Activated CD8-positive, alpha-beta T cell treated with anti-CD3 and anti-CD28 coated beads for 36 hours (primary cell): Measurements from ENCODE around the gene PLEKHN1. TPM values are rescaled to one million over a fixed set of nuclear protein-coding genes. Genes with fewer than 3 reads are reported as not detected.

Experiments used
- ATAC-seq: fragments of 200-7000 bp; cut with Tn5 transposase; one replicate; pipeline ENCODE4 v1.10.0; 2021; ENCODE audit warnings: mild to moderate bottlenecking, moderate library complexity
- CTCF ChIA-PET: fragments of 350-600 bp; sonication (Branson Sonifier 250); formaldehyde crosslinking; loops from one replicate; lab custom pipeline; 2021; ENCODE audit warnings: antibody characterized with exemption; lab: Charles Lee
- POLR2A ChIA-PET: fragments of 350-600 bp; sonication (Branson Sonifier 250); formaldehyde crosslinking; loops from one replicate; lab custom pipeline; 2021; ENCODE audit warnings: antibody characterized with exemption; lab: Charles Lee
- DNase-seq: peaks from one replicate; pipeline ENCODE4 v3.0.0-alpha.2; 2020
- H3K27ac Mint-ChIP-seq: one replicate; pipeline ENCODE4 v1.8.0; 2021; ENCODE audit warnings: mild to moderate bottlenecking, mixed read lengths
- H3K27me3 Mint-ChIP-seq: one replicate; pipeline ENCODE4 v1.8.0; 2021; ENCODE audit warnings: mixed read lengths
- H3K36me3 Mint-ChIP-seq: one replicate; pipeline ENCODE4 v1.8.0; 2021; ENCODE audit warnings: low read depth, mixed read lengths
- H3K4me1 Mint-ChIP-seq: one replicate; pipeline ENCODE4 v1.8.0; 2021; ENCODE audit warnings: low read depth, mixed read lengths
- H3K4me3 Mint-ChIP-seq: one replicate; pipeline ENCODE4 v1.8.0; 2021; ENCODE audit warnings: mild to moderate bottlenecking, moderate library complexity, mixed read lengths
- H3K9me3 Mint-ChIP-seq: one replicate; pipeline ENCODE4 v1.8.0; 2021; ENCODE audit warnings: mixed read lengths
- CTCF ChIP-seq: fragments of 200-600 bp; IDR thresholded peaks from one replicate; pipeline ENCODE4 v1.8.0; 2022; ENCODE audit warnings: antibody characterized with exemption, mild to moderate bottlenecking
- intact Hi-C: fragments of 100-400 bp; cut with micrococcal nuclease; formaldehyde crosslinking; loops from one replicate; pipeline ENCODE4 v1.10.0; 2022
- total RNA-seq, 2 experiments: library from RNA; stranded (reverse); gene quantifications; one replicate each; pipeline ENCODE4 v1.2.3, GENCODE V29; 2021

The PLEKHN1 gene
- total RNA-seq, 2 experiments from 2014 or later, result 1.0 to 1.3 TPM

GRCh38 chr1:1019122-1019999 lies 53.1 kb downstream of the PLEKHN1 start:
- ChIA-PET POLR2A (interaction anchor here (1.0 to 1.3 kb wide), 3 partner anchors 42 to 212 kb away, joined by 3 to 4 read pairs (median 3); no protein-coding TSS in a partner anchor), CTCF (interaction anchor here (0.6 to 3.4 kb wide), 11 partner anchors 12 to 232 kb away, joined by 3 to 17 read pairs (median 4); no protein-coding TSS in a partner anchor)
- H3K4me3 Mint-ChIP-seq, result peak overlapping the region; percentile 66
- H3K27ac Mint-ChIP-seq, result no peak overlapping the region
- DNase-seq, result peak; percentile 81
- no peaks in the 10 kb centered on the region for H3K9me3 Mint-ChIP-seq
- ATAC-seq, result peak; percentile 79
- no peaks in the 10 kb centered on the region for H3K27me3 Mint-ChIP-seq
- intact Hi-C loops, result no loop called here
- TF ChIP-seq CTCF, result peak; percentile 48
- H3K4me1 Mint-ChIP-seq, result peaks cover 19% of the 10 kb centered on the region
- no peaks in the 10 kb centered on the region for H3K36me3 Mint-ChIP-seq

GRCh38 chr1:1020000-1020404 lies 53.7 kb downstream of the PLEKHN1 start, which contains the start of gene AGRN:
Gene AGRN, plus strand, starts transcription at chr1:1020120. Its CDS starts 53 bp downstream, at chr1:1020173.
- intact Hi-C loops, result no loop called here
- Mint-ChIP-seq H3K9me3 (no peaks in the 10 kb centered on the region), H3K36me3 (no peaks in the 10 kb centered on the region), H3K4me1 (peaks cover 13% of the 10 kb centered on the region), H3K27ac (no peak within 1 kb of the TSS), H3K27me3 (no peaks in the 10 kb centered on the region), H3K4me3 (peak within 1 kb of the TSS; percentile 66)
- ChIA-PET CTCF (interaction anchor here (1.1 to 3.4 kb wide), 4 partner anchors 13 to 80 kb away, joined by 3 to 14 read pairs (median 12); no protein-coding TSS in a partner anchor), POLR2A (interaction anchor here (1.0 to 1.3 kb wide), 2 partner anchors 43 to 211 kb away, joined by 3 to 4 read pairs; no protein-coding TSS in a partner anchor)
- ATAC-seq (peak; percentile 6), DNase-seq (peak; percentile 39)
- no peak for TF ChIP-seq CTCF

- Mint-ChIP-seq H3K9me3 (no peaks in the 10 kb centered on the region), H3K27ac (no peak overlapping the region), H3K36me3 (no peaks in the 10 kb centered on the region), H3K27me3 (no peaks in the 10 kb centered on the region), H3K4me1 (peaks cover 8% of the 10 kb centered on the region), H3K4me3 (no peak overlapping the region)
- ChIA-PET CTCF (interaction anchor here (3.4 kb wide), 1 partner anchor 19 kb away, joined by 14 read pairs; no protein-coding TSS in a partner anchor), POLR2A (no interaction called here)
- TF ChIP-seq CTCF, result no peak
- intact Hi-C loops, result no loop called here
- no peak for ATAC-seq
- DNase-seq, result peak; percentile 67
These were observed 54.2 kb downstream of the PLEKHN1 start for GRCh38 chr1:1020415-1021009.

GRCh38 chr1:1021010-1021919 lies 55.0 kb downstream of the PLEKHN1 start:
- ATAC-seq, result no peak
- Mint-ChIP-seq H3K27me3 (no peaks in the 10 kb centered on the region), H3K27ac (no peak overlapping the region), H3K9me3 (no peaks in the 10 kb centered on the region), H3K4me1 (peaks cover 8% of the 10 kb centered on the region), H3K36me3 (no peaks in the 10 kb centered on the region), H3K4me3 (peak overlapping the region; percentile 47)
- ChIA-PET POLR2A (interaction anchor here (1.3 kb wide), 1 partner anchor 11 kb away, joined by 5 read pairs; no protein-coding TSS in a partner anchor), CTCF (interaction anchor here (3.4 kb wide), 1 partner anchor 19 kb away, joined by 14 read pairs; no protein-coding TSS in a partner anchor)
- intact Hi-C loops, result no loop called here
- TF ChIP-seq CTCF, result no peak
- DNase-seq, result no peak
